ENCODE results near the gene DOCK8.

The DOCK8 gene

GRCh38 chr9:278651-279050, 64.0 kb downstream of the DOCK8 start:
- ChIA-PET POLR2A (no interaction called here), CTCF (no interaction called here)
- no peak for DNase-seq (ENCODE audit: low read depth, low spot score)
- no peak overlapping the region for H3K4me3 ChIP-seq (ENCODE audit: low read depth, low read length)
- TF ChIP-seq CTCF (IDR thresholded peaks at IDR 0.05; ENCODE audit: insufficient read depth, low read length, missing control alignments), result no peak

GRCh38 chr9:279674-280073, 65.0 kb downstream of the DOCK8 start:
- no peak overlapping the region for H3K4me3 ChIP-seq (ENCODE audit: low read depth, low read length)
- POLR2A ChIA-PET, result no interaction called here
- CTCF ChIA-PET, result no interaction called here
- no peak for DNase-seq (ENCODE audit: low read depth, low spot score)
- TF ChIP-seq CTCF (IDR thresholded peaks at IDR 0.05; ENCODE audit: insufficient read depth, low read length, missing control alignments), result no peak

GRCh38 chr9:281741-282645, 67.3 kb downstream of the DOCK8 start:
- CTCF ChIA-PET, result interaction anchor here (0.6 kb wide), 1 partner anchor 979 kb away, joined by 3 read pairs; no protein-coding TSS in a partner anchor
- DNase-seq (ENCODE audit: low read depth, low spot score), result no peak
- TF ChIP-seq CTCF (IDR thresholded peaks at IDR 0.05; ENCODE audit: insufficient read depth, low read length, missing control alignments), result no peak
- H3K4me3 ChIP-seq (ENCODE audit: low read depth, low read length), result no peak overlapping the region
- POLR2A ChIA-PET, result no interaction called here

- DNase-seq (ENCODE audit: low read depth, low spot score), result no peak
- TF ChIP-seq CTCF (IDR thresholded peaks at IDR 0.05; ENCODE audit: insufficient read depth, low read length, missing control alignments), result no peak
- no peak overlapping the region for H3K4me3 ChIP-seq (ENCODE audit: low read depth, low read length)
- ChIA-PET CTCF (no interaction called here), POLR2A (no interaction called here)
Observed at GRCh38 chr9:286071-286740, 71.5 kb downstream of the DOCK8 start.

GRCh38 chr9:289121-289520, 74.5 kb downstream of the DOCK8 start:
- no peak overlapping the region for H3K4me3 ChIP-seq (ENCODE audit: low read depth, low read length)
- CTCF ChIA-PET, result no interaction called here
- POLR2A ChIA-PET, result no interaction called here
- TF ChIP-seq CTCF (IDR thresholded peaks at IDR 0.05; ENCODE audit: insufficient read depth, low read length, missing control alignments), result no peak
- no peak for DNase-seq (ENCODE audit: low read depth, low spot score)

GRCh38 chr9:292915-293314, 78.2 kb downstream of the DOCK8 start:
- no peak for TF ChIP-seq CTCF (IDR thresholded peaks at IDR 0.05; ENCODE audit: insufficient read depth, low read length, missing control alignments)
- DNase-seq (ENCODE audit: low read depth, low spot score), result no peak

More at GRCh38 chr9:292915-293314, 78.2 kb downstream of the DOCK8 start:
- H3K4me3 ChIP-seq (ENCODE audit: low read depth, low read length), result no peak overlapping the region
- CTCF ChIA-PET, result no interaction called here
- POLR2A ChIA-PET, result no interaction called here
